ENCODE measurements around the gene PPP1R3F. TPM values are rescaled to one million over a fixed set of nuclear protein-coding genes. Genes with fewer than 3 reads are reported as not detected.
A peak's percentile ranks its signal among the peaks of the same experiment; 100 is the strongest.

Gene PPP1R3F
- total RNA-seq, 1 experiment from 2014 or later: 1.9 TPM

DNA sequence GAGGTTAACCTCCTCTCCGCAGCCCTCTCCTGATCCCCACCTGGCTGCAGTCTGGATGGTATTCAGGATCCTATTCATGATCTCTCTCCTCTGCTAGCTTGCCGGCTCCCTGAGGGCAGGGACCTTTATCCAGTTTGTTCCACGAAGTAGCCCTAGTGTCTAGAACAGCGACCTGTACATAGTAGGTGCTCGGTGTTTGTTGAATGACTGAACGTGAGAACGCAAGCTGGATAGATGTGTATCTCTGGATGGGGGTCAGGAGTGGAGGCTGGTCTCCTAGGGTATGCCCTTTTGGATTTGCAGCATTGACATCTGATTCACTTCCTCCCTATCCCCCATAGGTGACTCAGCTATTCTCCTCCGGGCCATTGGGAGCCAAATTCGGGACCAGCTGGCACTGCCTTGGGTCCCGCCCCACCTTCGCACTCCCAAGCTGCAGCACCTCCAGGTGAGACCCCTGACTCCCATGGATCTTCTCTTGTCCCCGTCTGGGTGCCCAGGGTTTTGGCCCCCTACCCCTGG is 27.0 kb upstream of the PPP1R3F start:
- Histone ChIP-seq H3K9me3 (replicated peaks) (no peaks in the 10 kb centered on the region), H3K36me3 (no peaks in the 10 kb centered on the region)
- no peak for DNase-seq

DNA sequence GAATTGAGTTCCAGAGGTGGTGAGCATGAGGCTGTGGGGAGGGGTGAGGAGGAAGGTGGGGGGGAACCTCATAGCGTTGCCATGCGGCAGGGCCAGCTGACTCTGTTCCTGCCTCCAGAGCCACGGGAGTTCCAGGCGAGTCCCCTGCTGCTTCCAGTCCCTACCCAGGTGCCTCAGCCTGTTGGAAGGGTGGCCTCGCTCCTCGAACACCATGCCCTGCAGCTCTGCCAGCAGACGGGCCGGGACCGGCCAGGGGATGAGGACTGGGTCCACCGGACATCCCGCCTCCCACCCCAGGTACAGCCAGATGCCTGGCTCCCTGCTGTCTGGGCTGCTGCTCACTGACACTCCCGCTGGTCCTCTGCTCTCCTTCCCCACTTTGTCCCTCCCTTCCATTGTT is 26.4 kb upstream of the PPP1R3F start:
- Histone ChIP-seq H3K4me1 (no peaks in the 10 kb centered on the region), H3K27me3 (no peaks in the 10 kb centered on the region), H3K27ac (no peak overlapping the region), H3K9me3 (replicated peaks) (no peaks in the 10 kb centered on the region), H3K4me3 (no peak overlapping the region), H3K36me3 (no peaks in the 10 kb centered on the region)
- no peak for DNase-seq

More for the DNA sequence above, 27.0 kb upstream of the PPP1R3F start:
- Histone ChIP-seq H3K27ac (no peak overlapping the region), H3K4me3 (no peak overlapping the region), H3K4me1 (no peaks in the 10 kb centered on the region), H3K27me3 (no peaks in the 10 kb centered on the region)

DNA sequence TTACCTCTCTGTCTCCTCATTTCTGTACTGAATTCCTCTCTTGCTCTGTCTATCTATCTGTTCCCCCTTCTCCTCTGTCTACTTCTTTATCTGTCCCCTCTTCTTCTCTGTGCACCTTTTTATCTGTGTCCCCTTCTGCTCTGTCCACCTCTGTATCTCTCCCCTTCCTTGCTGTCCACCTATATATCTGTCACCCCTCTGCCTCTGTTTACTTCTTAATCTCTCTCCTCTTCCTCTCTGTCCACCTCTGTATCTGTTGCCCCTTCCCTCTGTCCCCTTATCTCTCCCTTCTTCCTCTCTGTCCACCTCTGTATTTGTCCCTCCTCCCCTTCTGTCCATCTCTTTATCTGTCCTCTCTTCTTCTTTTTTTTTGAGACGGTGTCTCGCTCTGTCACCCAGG is 25.4 kb upstream of the PPP1R3F start:
- no peak overlapping the region for H3K4me3 ChIP-seq
- DNase-seq: no peak
- H3K36me3 ChIP-seq: no peaks in the 10 kb centered on the region

DNA sequence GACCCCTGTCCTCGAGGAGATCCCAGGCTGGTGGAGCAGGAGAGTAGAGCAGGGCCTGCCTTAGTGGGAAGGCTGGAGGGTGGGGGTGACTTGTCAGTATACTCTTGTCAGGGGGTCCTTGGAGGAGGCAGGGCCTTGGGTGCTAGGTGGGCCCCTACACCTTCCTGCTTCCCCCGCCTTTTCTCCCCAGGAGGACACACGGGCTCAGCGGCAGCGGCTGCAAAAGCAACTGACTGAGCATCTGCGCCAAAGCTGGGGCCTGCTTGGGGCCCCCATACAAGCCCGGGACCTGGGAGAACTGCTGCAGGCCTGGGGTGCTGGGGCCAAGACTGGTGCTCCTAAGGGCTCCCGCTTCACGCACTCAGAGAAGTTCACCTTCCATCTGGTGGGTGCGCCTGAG is 23.1 kb upstream of the PPP1R3F start:
- no peak for DNase-seq
- H3K9me3 ChIP-seq (replicated peaks): no peaks in the 10 kb centered on the region
- H3K27me3 ChIP-seq: no peaks in the 10 kb centered on the region
- no peaks in the 10 kb centered on the region for H3K36me3 ChIP-seq
- no peak overlapping the region for H3K27ac ChIP-seq
- no peaks in the 10 kb centered on the region for H3K4me1 ChIP-seq
- no peak overlapping the region for H3K4me3 ChIP-seq

More for the DNA sequence above, 25.4 kb upstream of the PPP1R3F start:
- Histone ChIP-seq H3K4me1 (no peaks in the 10 kb centered on the region), H3K27ac (no peak overlapping the region), H3K27me3 (no peaks in the 10 kb centered on the region), H3K9me3 (replicated peaks) (no peaks in the 10 kb centered on the region)

DNA sequence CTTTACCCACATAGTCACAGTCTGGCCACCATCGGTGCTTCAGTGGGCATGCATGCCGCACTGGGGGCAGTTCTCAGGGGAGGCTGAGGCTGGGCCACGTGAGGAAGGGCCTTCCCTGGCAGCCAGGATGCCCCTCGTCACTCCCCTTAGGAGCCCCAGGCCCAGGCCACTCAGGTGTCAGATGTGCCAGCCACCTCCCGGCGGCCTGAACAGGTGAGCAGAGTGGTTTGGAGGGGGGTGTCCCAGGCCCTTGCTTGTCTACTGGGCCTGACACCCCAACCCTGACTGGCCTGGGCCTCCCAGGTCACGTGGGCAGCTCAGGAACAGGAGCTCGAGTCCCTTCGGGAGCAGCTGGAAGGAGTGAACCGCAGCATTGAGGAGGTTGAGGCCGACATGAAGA is 22.2 kb upstream of the PPP1R3F start:
- H3K4me1 ChIP-seq: no peaks in the 10 kb centered on the region
- no peaks in the 10 kb centered on the region for H3K9me3 ChIP-seq (replicated peaks)
- no peaks in the 10 kb centered on the region for H3K36me3 ChIP-seq
- H3K27me3 ChIP-seq: no peaks in the 10 kb centered on the region
- no peak for DNase-seq
- H3K27ac ChIP-seq: no peak overlapping the region
- no peak overlapping the region for H3K4me3 ChIP-seq

DNA sequence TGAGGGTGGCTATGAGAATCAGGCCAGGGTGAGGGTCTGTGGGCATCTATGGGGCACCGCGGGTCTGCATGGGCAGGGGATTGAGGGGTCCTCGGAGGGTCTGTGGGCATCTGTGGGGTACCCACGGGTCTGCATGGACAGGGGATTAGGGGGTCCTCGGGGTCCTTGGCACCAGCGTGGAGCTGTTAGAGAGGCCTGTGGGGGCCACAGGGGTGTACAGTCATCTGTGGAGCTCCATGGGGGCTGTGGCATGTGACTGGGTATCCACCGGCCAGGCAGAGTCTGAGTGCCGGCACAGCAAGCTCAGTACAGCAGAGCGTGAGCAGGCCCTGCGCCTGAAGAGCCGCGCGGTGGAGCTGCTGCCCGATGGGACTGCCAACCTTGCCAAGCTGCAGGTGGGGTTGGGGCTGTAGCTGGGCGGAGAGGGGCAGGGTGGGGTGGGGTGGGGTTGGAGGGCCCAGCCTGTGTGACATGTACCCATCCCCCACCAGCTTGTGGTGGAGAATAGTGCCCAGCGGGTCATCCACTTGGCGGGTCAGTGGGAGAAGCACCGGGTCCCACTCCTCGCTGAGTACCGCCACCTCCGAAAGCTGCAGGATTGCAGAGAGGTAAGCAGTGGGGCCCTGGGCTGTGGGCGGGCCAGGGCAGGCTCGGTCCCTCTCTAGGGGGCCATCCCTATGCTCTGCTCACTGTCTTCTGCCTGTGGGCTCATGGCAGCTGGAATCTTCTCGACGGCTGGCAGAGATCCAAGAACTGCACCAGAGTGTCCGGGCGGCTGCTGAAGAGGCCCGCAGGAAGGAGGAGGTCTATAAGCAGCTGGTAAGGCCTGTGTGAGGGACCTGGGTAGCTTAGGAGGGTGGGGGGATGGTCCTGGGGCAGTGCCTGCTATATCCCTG is 21.4 kb upstream of the PPP1R3F start:
- Histone ChIP-seq H3K4me1 (no peaks in the 10 kb centered on the region), H3K9me3 (replicated peaks) (no peaks in the 10 kb centered on the region), H3K27ac (no peak overlapping the region), H3K4me3 (no peak overlapping the region), H3K36me3 (no peaks in the 10 kb centered on the region), H3K27me3 (no peaks in the 10 kb centered on the region)
- peak; percentile 5 to 15 for DNase-seq

DNA sequence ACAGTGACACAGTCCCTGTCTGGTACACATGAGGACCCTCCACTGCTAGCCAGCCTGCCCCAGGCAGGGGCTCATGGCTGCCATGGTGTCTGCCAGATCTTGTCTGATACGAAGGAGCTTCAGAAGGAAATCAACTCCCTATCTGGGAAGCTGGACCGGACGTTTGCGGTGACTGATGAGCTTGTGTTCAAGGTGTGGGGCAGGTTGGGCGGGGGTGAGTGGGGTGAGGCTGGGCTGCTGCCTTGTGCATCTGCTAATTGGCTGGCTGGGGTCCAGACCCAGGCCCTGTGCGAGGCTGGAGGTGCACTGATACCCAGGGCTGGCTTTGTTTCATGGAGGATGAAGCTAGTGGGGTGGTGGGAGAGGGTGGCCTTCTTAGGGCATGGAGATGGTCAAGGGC is 20.5 kb upstream of the PPP1R3F start:
- no peak for DNase-seq
- H3K27ac ChIP-seq: no peak overlapping the region
- H3K4me3 ChIP-seq: no peak overlapping the region
- H3K4me1 ChIP-seq: no peaks in the 10 kb centered on the region
- H3K36me3 ChIP-seq: no peaks in the 10 kb centered on the region
- no peaks in the 10 kb centered on the region for H3K27me3 ChIP-seq
- no peaks in the 10 kb centered on the region for H3K9me3 ChIP-seq (replicated peaks)

DNA sequence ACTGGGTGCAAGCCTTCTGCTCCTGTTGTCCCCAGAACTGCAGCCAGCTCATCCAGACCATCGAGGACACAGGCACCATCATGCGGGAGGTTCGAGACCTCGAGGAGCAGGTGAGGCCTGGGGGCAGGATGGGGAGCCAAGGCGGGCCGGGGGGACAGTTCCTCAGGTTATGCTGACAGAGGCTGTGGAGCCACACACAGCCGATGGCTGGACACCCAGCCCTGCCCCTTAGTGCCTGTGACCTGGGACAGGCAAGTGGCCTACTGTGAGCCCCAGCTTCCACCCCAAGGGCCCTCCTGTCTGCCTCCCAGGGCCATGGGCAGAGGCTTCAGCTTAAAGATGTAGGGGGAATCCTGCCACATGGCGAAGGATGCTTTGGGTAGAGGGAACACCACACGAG is 20.0 kb upstream of the PPP1R3F start:
- Histone ChIP-seq H3K9me3 (replicated peaks) (no peaks in the 10 kb centered on the region), H3K36me3 (no peaks in the 10 kb centered on the region), H3K27me3 (no peaks in the 10 kb centered on the region), H3K4me3 (no peak overlapping the region), H3K4me1 (no peaks in the 10 kb centered on the region), H3K27ac (no peak overlapping the region)
- DNase-seq: no peak

DNA sequence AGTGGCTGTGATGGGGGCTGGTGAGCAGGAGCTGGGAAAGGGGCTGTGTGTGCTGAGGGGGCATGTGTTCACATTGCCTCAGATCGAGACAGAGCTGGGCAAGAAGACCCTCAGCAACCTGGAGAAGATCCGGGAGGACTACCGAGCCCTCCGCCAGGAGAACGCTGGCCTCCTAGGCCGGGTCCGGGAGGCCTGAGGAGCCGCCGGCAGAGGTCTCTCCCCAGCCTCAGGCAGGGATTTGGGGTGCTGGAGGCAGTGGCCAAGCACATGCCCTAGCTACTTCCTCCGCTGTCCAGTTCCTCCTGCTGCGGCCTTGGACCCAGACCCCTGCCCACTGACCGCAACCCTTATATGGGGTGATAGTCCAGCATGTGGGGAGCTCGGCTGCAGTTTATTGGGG is 19.5 kb upstream of the PPP1R3F start:
- Histone ChIP-seq H3K27me3 (no peaks in the 10 kb centered on the region), H3K4me3 (no peak overlapping the region), H3K27ac (no peak overlapping the region), H3K4me1 (no peaks in the 10 kb centered on the region), H3K36me3 (no peaks in the 10 kb centered on the region), H3K9me3 (replicated peaks) (no peaks in the 10 kb centered on the region)
- no peak for DNase-seq

DNA sequence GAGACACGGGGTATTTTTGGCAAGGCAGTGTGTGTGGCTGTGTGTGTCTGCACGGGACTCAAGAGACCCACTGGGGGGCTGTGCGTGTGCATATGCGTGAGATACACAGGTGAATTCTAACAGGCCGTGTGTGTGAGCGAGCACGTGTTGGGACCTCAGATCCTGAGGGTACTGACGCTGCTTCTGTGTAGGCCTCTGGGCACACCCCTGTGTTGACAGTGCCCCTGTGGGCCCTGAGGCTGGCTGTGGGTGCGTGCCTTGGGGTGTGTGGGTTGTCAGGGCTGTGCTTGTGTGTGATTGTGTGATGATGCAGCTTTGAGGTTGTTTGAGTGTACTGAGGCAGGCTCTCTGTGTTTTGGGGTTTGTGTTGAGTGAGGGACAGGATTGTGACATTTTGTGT is 19.0 kb upstream of the PPP1R3F start:
- H3K36me3 ChIP-seq: no peaks in the 10 kb centered on the region
- H3K27ac ChIP-seq: no peak overlapping the region
- no peaks in the 10 kb centered on the region for H3K27me3 ChIP-seq
- H3K9me3 ChIP-seq (replicated peaks): no peaks in the 10 kb centered on the region
- no peaks in the 10 kb centered on the region for H3K4me1 ChIP-seq
- no peak overlapping the region for H3K4me3 ChIP-seq
- no peak for DNase-seq

DNA sequence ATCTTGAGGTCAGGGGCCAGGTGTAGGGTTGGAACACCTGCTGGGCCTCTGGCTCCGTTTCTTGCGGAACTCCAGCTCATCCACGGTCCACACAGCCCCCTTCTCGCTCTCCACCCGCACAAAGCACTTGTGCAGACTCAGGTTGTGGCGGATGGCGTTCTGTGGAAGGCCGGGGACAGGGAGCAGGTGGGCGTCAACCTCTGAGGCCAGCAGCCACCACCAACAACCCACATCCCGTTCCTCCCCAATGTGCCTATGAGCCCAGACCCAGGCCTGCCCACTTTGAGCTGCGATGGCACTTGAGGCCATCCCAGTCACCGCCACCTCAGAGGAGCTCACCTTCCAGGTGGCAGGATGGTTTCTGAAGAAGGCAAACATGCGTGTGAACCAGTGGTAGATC is 18.3 kb upstream of the PPP1R3F start:
- no peaks in the 10 kb centered on the region for H3K9me3 ChIP-seq (replicated peaks)
- H3K27ac ChIP-seq: no peak overlapping the region
- no peaks in the 10 kb centered on the region for H3K27me3 ChIP-seq
- DNase-seq: no peak
- H3K4me3 ChIP-seq: no peak overlapping the region
- no peaks in the 10 kb centered on the region for H3K4me1 ChIP-seq
- H3K36me3 ChIP-seq: no peaks in the 10 kb centered on the region

DNA sequence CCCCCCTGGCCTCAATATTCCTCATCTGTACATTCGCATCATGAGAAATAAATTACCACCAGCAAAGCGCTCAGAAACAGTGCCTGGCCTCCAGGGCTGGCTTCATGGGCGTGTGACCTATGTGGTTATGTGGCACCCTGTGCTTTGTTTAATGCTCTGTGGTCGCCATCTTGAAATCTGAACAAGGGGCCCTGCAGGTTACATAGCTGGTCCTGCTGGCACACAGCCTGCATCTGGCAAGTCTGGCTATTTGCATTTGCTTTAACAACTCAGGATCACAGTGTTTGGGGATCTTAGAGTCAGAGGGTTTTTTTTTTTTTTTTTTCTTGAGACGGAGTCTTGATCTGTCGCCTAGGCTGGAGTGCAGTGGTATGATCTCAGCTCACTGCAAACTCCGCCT is 15.0 kb upstream of the PPP1R3F start:
- H3K4me1 ChIP-seq: no peaks in the 10 kb centered on the region
- H3K27me3 ChIP-seq: no peaks in the 10 kb centered on the region
- no peaks in the 10 kb centered on the region for H3K36me3 ChIP-seq
- H3K4me3 ChIP-seq: no peak overlapping the region
- H3K27ac ChIP-seq: no peak overlapping the region
- DNase-seq: no peak
- H3K9me3 ChIP-seq (replicated peaks): no peaks in the 10 kb centered on the region

DNA sequence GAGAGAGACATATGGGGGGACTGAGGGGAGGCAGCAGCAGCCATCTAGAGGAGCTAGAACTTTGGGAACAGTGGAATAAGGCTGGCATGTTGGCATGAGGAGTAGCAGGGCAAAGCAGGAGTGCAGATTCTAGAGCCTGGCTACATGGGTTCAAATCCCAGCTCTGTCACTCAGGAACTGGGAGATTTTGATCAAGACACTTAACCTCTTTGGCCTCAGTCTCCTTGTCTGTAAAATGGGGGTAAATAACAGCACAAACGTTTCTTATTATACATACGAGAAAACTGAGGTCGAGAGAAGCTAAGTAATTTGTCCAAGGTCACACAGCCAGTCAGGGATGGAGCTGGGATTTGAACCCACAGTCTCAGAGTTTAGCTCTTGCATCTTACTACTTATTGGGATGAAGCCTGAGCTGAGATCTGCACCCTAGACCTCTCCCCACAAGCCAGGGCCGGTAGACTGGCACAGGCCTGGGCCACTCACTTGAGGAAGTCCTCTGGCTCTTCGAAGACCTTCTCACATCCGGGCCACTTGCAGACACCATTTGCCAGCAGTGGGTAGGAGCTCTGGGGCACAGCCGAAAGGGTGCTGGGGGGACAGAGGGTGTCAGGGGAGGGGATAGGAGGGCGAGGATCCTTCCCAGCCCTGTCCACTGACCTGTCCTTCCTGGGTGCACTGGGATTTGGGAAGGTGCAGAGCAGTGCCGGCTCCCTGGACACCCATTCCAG is 13.2 kb upstream of the PPP1R3F start:
- Histone ChIP-seq H3K27ac (no peak overlapping the region), H3K4me3 (no peak overlapping the region), H3K27me3 (no peaks in the 10 kb centered on the region), H3K36me3 (no peaks in the 10 kb centered on the region), H3K9me3 (replicated peaks) (no peaks in the 10 kb centered on the region), H3K4me1 (no peaks in the 10 kb centered on the region)
- DNase-seq: no peak

DNA sequence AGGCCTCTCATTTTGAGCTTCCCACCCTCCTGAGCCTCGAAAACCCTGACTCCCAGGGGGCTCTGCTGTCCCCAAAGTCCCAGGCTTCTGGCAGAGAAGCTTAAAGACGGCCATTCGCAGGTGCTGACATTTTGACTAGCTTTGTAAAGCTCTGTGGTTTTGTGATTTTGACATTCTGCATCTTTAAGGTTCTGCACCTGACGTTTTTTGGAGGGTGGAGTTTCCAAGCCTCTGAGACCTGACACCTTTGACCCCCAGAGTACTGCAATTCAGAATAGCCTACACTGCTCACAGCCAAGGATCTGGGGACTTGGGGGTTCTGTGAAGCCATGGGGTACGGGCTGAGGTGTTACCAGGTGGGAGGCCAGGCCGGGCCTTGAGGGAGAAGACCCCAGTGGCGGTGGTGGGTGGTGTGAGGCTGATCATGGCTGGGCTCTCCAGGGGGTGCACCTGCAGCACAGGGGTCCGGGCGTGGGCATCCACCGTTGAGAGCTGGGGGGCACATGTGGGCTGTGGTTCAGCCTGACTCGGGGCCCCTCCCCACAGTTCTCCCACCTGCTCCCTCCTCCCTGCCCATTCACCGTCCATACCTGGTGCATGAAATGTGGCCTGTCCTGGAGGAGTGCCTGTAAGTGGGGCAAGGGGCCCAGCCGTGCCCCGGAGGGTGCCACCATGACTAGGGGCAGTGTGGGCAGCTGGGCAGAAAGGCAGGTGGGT is 12.4 kb upstream of the PPP1R3F start:
- Histone ChIP-seq H3K9me3 (replicated peaks) (no peaks in the 10 kb centered on the region), H3K27me3 (no peaks in the 10 kb centered on the region), H3K4me1 (no peaks in the 10 kb centered on the region), H3K36me3 (no peaks in the 10 kb centered on the region), H3K4me3 (no peak overlapping the region), H3K27ac (no peak overlapping the region)
- DNase-seq: no peak

Measured in SJCRH30 (cell line).